A549 treated with AZD2906 at 1 μM for 4 hours (cell line): ENCODE measurements around the gene MGAT4A. TPM values are rescaled to one million over a fixed set of nuclear protein-coding genes. Genes with fewer than 3 reads are reported as not detected.

Source experiments
- total RNA-seq: library from RNA; stranded (reverse); fragments of 200-300 nt; extraction: Qiagen RNA extraction; gene quantifications from 5 replicates; pipeline ENCODE4 v1.2.3, GENCODE V29; 2022

Gene MGAT4A
- 1.9 to 3.0 TPM (median 2.6 TPM) in 5 replicates for total RNA-seq

DNA sequence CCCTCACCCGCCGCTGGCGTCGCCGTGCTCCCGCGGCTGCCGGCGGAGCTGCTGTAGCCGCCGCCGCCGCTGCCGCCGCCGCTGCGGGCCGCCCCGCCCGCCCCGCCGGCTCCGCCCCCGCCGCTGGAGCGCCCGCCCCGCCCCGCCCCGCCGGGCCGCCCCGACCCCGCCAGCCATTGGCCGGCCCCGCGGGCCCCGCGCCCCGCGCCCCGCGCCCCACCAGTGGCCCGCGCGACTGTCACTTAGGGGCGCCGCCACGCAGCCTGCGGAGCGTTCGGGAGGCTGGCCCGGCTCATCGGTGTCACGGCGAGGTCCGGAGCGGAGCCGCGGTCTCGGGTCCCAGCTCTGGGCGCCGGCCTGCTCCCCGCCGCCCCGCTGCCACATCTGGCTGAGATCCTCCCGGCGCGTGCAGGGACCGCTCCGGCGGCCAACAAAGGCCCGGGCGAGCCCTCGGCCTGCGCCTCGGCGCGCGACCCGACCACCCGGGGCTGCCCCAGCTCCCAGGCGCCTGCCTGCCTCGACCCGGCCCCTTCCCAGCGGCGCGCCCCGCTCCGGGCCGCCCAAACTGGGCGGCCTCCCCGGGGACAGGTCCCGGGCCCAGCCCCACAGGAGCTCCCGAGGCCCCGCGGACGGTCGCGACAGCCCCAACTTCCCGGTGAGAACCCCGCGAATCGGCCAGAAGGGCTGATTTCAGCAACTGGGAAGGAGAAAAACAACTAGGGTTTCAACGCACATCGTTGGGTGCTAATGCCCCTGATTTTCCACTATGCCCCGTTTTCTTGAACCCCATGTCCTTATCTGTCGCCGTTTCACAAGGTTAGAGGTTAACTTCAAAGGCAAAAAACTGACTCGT is at the start of gene MGAT4A:
Gene MGAT4A, minus strand, starts transcription at position 92 of the 853 bp plus-strand sequence. CDS start 4,800 bp downstream, outside the sequence.

DNA sequence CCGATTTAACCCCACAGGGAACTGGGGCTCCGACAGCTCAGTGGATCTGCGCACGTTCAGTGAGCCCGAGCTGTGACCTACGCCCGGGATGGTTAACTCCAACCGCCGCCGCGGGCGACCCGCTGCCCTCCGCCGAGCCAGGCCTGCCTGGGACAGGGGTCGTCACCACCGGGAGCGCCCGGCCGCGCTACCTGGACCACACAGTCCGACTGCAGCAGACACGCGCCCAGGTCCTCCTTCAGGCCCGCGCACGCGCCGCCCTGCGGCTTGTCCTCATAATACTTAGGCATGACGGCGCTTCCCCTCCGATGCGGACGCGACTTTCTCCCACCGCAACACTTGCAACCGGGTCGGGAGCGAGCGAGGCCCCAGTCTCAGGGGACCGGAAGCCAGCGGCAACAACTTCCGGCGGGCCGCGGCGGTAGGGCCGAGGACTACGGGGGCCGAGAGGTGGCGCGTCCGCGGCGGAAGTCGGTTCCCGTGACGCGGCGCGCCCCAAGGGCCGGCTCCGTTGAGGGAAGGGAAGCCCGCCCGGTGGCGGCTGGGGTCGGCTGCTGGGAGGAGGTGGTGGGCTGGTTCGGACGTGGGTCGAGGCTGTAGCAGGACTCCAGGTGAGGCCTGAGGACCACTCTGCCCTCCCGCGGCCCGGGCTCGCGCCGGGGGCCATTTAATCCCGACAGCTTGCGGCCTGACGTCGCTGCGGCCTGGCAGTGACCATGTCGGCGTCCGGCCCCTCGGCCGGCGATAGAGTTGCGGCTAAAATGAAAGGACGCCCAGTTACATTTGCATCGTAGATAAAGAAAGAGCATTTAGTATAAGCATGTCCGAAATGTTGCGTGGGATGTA is 122.6 kb downstream of the MGAT4A start, which contains the start of the genes COA5 and UNC50:
Gene COA5, minus strand, starts transcription at position 397 of the 846 bp plus-strand sequence. Its CDS starts 107 bp downstream, at position 290.
Gene UNC50, plus strand, starts transcription at position 474 of the 846 bp plus-strand sequence. CDS start 1,171 bp downstream, outside the sequence.

Other genes with a start within 250 kb of the MGAT4A start
- 16.6 to 23.7 TPM (median 23.0 TPM) in 5 replicates for gene COA5, start 122.6 kb downstream of the MGAT4A start, total RNA-seq
- 40.5 to 45.0 TPM (median 43.8 TPM) in 5 replicates for gene UNC50, start 122.5 kb downstream of the MGAT4A start, total RNA-seq
- 3.4 to 4.6 TPM (median 3.7 TPM) in 5 replicates for gene CRACDL, start 205.1 kb upstream of the MGAT4A start, total RNA-seq